ENCODE data around the gene SIAH1. TPM values are rescaled to one million over a fixed set of nuclear protein-coding genes. Genes with fewer than 3 reads are reported as not detected.

SIAH1 gene
- total and polyA plus RNA-seq, 9 of the 15 experiments (the other 6 are each of a cell fraction or from before 2014, with no cell fraction given): 4.1 to 14.3 (median 12.5) TPM

DNA sequence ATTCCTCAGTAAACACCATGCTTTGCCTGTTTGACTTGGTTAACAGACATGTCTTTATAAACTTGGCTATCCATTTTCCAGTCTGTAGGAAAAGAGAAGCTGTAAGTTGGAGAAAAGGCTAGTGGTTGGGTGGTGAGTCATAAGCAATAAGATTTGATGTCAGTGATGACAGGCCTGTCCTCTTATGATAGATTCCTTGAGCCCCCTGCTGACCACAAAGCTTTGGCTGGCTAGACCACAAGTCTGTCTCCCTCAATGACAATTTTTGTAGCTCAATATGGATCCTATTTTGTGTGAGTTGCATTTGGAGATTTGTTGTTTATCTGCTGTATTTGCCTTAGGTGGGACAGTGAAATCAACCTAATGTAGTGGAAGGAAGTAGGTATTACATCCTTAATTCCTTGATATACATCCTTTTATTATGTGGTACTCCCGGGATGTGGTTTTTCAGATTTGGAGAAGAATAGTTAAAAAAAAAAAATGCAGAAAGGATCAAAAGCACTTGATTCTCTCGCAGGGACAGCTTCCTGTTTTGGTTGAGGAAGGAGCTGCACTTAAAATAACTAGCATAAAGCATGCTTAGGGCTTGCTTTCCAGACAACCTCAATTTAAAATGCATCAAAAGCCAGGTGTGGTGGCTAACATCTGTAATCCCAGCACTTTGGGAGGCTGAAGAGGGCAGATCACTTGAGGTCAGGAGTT, 67.4 kb downstream of the SIAH1 start (continued):
- TF ChIP-seq, protein P1, sequence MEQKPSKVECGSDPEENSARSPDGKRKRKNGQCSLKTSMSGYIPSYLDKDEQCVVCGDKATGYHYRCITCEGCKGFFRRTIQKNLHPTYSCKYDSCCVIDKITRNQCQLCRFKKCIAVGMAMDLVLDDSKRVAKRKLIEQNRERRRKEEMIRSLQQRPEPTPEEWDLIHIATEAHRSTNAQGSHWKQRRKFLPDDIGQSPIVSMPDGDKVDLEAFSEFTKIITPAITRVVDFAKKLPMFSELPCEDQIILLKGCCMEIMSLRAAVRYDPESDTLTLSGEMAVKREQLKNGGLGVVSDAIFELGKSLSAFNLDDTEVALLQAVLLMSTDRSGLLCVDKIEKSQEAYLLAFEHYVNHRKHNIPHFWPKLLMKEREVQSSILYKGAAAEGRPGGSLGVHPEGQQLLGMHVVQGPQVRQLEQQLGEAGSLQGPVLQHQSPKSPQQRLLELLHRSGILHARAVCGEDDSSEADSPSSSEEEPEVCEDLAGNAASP (IDR thresholded peaks at IDR 0.05): no peak
- peak; percentile 59 for TF ChIP-seq HDAC3 (IDR thresholded peaks at IDR 0.05; ENCODE audit: borderline replicate concordance, partially characterized antibody)
- TF ChIP-seq POLR2A (conservative IDR thresholded peaks at IDR 0.05): no peak
- TF ChIP-seq, protein P2, sequence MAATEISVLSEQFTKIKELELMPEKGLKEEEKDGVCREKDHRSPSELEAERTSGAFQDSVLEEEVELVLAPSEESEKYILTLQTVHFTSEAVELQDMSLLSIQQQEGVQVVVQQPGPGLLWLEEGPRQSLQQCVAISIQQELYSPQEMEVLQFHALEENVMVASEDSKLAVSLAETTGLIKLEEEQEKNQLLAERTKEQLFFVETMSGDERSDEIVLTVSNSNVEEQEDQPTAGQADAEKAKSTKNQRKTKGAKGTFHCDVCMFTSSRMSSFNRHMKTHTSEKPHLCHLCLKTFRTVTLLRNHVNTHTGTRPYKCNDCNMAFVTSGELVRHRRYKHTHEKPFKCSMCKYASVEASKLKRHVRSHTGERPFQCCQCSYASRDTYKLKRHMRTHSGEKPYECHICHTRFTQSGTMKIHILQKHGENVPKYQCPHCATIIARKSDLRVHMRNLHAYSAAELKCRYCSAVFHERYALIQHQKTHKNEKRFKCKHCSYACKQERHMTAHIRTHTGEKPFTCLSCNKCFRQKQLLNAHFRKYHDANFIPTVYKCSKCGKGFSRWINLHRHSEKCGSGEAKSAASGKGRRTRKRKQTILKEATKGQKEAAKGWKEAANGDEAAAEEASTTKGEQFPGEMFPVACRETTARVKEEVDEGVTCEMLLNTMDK (IDR thresholded peaks at IDR 0.05; ENCODE audit: borderline replicate concordance, insufficient read depth, low read depth, low read length, poor library complexity, severe bottlenecking): no peak
- TF ChIP-seq, protein P3, sequence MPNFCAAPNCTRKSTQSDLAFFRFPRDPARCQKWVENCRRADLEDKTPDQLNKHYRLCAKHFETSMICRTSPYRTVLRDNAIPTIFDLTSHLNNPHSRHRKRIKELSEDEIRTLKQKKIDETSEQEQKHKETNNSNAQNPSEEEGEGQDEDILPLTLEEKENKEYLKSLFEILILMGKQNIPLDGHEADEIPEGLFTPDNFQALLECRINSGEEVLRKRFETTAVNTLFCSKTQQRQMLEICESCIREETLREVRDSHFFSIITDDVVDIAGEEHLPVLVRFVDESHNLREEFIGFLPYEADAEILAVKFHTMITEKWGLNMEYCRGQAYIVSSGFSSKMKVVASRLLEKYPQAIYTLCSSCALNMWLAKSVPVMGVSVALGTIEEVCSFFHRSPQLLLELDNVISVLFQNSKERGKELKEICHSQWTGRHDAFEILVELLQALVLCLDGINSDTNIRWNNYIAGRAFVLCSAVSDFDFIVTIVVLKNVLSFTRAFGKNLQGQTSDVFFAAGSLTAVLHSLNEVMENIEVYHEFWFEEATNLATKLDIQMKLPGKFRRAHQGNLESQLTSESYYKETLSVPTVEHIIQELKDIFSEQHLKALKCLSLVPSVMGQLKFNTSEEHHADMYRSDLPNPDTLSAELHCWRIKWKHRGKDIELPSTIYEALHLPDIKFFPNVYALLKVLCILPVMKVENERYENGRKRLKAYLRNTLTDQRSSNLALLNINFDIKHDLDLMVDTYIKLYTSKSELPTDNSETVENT (CRISPR knock-in tag; IDR thresholded peaks at IDR 0.05): no peak
- TF ChIP-seq, protein P4, sequence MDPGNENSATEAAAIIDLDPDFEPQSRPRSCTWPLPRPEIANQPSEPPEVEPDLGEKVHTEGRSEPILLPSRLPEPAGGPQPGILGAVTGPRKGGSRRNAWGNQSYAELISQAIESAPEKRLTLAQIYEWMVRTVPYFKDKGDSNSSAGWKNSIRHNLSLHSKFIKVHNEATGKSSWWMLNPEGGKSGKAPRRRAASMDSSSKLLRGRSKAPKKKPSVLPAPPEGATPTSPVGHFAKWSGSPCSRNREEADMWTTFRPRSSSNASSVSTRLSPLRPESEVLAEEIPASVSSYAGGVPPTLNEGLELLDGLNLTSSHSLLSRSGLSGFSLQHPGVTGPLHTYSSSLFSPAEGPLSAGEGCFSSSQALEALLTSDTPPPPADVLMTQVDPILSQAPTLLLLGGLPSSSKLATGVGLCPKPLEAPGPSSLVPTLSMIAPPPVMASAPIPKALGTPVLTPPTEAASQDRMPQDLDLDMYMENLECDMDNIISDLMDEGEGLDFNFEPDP (CRISPR knock-in tag; IDR thresholded peaks at IDR 0.05): no peak
- no peak for TF ChIP-seq ATF1 (CRISPR knock-in tag; IDR thresholded peaks at IDR 0.05)
- TF ChIP-seq ATF1 (tag; IDR thresholded peaks at IDR 0.05): no peak
- no peak for TF ChIP-seq NELFE (IDR thresholded peaks at IDR 0.05; ENCODE audit: insufficient read depth, insufficient read length)
- TF ChIP-seq JUN (IDR thresholded peaks at IDR 0.05; ENCODE audit: borderline replicate concordance, low read depth, low read length): peak; percentile 83
- no peak for TF ChIP-seq JUN (CRISPR knock-in tag; IDR thresholded peaks at IDR 0.05; ENCODE audit: borderline replicate concordance)
- no peak for TF ChIP-seq HNRNPLL (IDR thresholded peaks at IDR 0.05; ENCODE audit: low read depth, low read length, poor library complexity, severe bottlenecking)
- peak; percentile 59; the same call in 1 of the 2 replicates for TF ChIP-seq SMARCE1 (IDR thresholded peaks at IDR 0.05)
- no peak for TF ChIP-seq ZNF551 (CRISPR knock-in tag; IDR thresholded peaks at IDR 0.05)
- TF ChIP-seq NFRKB (IDR thresholded peaks at IDR 0.05; ENCODE audit: low read depth): no peak
- peak; percentile 63; the same call in 1 of the 2 replicates for TF ChIP-seq ARID1B (IDR thresholded peaks at IDR 0.05)
- TF ChIP-seq NONO (IDR thresholded peaks at IDR 0.05; ENCODE audit: low read depth in 2 of 2, low read length in 1 of 2): no peak
- no peak for TF ChIP-seq ZNF75A (CRISPR knock-in tag; IDR thresholded peaks at IDR 0.05)
- TF ChIP-seq, protein P5, sequence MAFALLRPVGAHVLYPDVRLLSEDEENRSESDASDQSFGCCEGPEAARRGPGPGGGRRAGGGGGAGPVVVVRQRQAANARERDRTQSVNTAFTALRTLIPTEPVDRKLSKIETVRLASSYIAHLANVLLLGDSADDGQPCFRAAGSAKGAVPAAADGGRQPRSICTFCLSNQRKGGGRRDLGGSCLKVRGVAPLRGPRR (CRISPR knock-in tag; IDR thresholded peaks at IDR 0.05): no peak
- TF ChIP-seq C11orf30 (IDR thresholded peaks at IDR 0.05; ENCODE audit: low read depth): no peak
- TF ChIP-seq, protein P6, sequence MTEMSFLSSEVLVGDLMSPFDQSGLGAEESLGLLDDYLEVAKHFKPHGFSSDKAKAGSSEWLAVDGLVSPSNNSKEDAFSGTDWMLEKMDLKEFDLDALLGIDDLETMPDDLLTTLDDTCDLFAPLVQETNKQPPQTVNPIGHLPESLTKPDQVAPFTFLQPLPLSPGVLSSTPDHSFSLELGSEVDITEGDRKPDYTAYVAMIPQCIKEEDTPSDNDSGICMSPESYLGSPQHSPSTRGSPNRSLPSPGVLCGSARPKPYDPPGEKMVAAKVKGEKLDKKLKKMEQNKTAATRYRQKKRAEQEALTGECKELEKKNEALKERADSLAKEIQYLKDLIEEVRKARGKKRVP (CRISPR knock-in tag; IDR thresholded peaks at IDR 0.05): no peak

All from K562 (cell line).